ENCODE results near the gene ZNF107. TPM values are rescaled to one million over a fixed set of nuclear protein-coding genes. Genes with fewer than 3 reads are reported as not detected.
"Not testable (repeated sequence)": the region's sequence is repeated elsewhere in the genome, so short reads cannot be mapped to it uniquely, and the experiment has no call there.

ZNF107 gene
- total and polyA plus RNA-seq, 2 experiments from 2014 or later = 14.8 to 55.3 TPM

- TF ChIP-seq CTCF (conservative IDR thresholded peaks at IDR 0.05; ENCODE audit: low read depth in 2 of 2) (no peak), EZH2 (IDR thresholded peaks at IDR 0.05; ENCODE audit: low read depth, unreplicated experiment) (no peak), ZNF331 (CRISPR knock-in tag; IDR thresholded peaks at IDR 0.05; ENCODE audit: low read depth) (no peak), ETS1 (IDR thresholded peaks at IDR 0.05) (no peak), STAT1 (IDR thresholded peaks at IDR 0.05; ENCODE audit: unreplicated experiment) (no peak), EZH2phosphoT487 (IDR thresholded peaks at IDR 0.05; ENCODE audit: unreplicated experiment) (no peak), ZNF114 (CRISPR knock-in tag; IDR thresholded peaks at IDR 0.05) (no peak), CREB1 (CRISPR knock-in tag; IDR thresholded peaks at IDR 0.05; ENCODE audit: low read depth) (no peak), REST (IDR thresholded peaks at IDR 0.05; ENCODE audit: unreplicated experiment) (no peak)
Observed at GRCh38 chr7:64691831-64692230, 25.9 kb downstream of the ZNF107 start (continued).

GRCh38 chr7:64697863-64698262 lies 31.9 kb downstream of the ZNF107 start:
- ATAC-seq; H4K20me1 ChIP-seq (replicated peaks; ENCODE audit: insufficient read depth); H3K27me3 ChIP-seq (ENCODE audit: insufficient read depth); H3K27me3 Mint-ChIP-seq (ENCODE audit: insufficient read depth, low read depth, poor library complexity); H3K79me2 ChIP-seq (replicated peaks; ENCODE audit: insufficient read depth); H3K4me3 ChIP-seq; H3K27ac ChIP-seq (ENCODE audit: low read depth); DNase-seq (ENCODE audit: low spot score); H3K4me1 ChIP-seq (ENCODE audit: insufficient read depth); H2AFZ ChIP-seq; H3K4me2 ChIP-seq; H3K27ac Mint-ChIP-seq; H3K4me3 Mint-ChIP-seq; H3K9me2 ChIP-seq (ENCODE audit: insufficient read depth); H3K4me1 Mint-ChIP-seq; H3F3A ChIP-seq (replicated peaks; ENCODE audit: low read depth): not testable (repeated sequence)
- Mint-ChIP-seq H3K36me3 (ENCODE audit: low read depth) (peaks cover 81% of the 10 kb centered on the region), H3K9me3 (peaks cover 52% of the 10 kb centered on the region)
- peaks cover 33% of the 10 kb centered on the region for H3K36me3 ChIP-seq (ENCODE audit: insufficient read depth)
